HepG2 (cell line): ENCODE results near the gene TAF13. TPM values are rescaled to one million over a fixed set of nuclear protein-coding genes. Genes with fewer than 3 reads are reported as not detected.

ENCODE experiments used
- ARID2 ChIP-seq: sonication (generic); formaldehyde crosslinking; IDR thresholded peaks from 2 replicates; pipeline ENCODE4 v1.8.1; 2022; ENCODE audit warnings: mild to moderate bottlenecking, missing genetic modification reagents, borderline replicate concordance
- CCDC6 ChIP-seq: sonication (generic); formaldehyde crosslinking; IDR thresholded peaks from 2 replicates; pipeline ENCODE4 v1.8.1; 2022; ENCODE audit warnings: mild to moderate bottlenecking, missing genetic modification reagents, moderate library complexity
- CENPT ChIP-seq: sonication (generic); formaldehyde crosslinking; IDR thresholded peaks from 2 replicates; pipeline ENCODE4 v1.8.0; 2022; ENCODE audit warnings: low read depth, mild to moderate bottlenecking, moderate library complexity, missing genetic modification reagents
- GTF2F1 ChIP-seq: fragments of 150-350 bp; IDR thresholded peaks from 2 replicates; pipeline ENCODE4 v1.6.1; 2014; ENCODE audit warnings: low read length
- KLF11 ChIP-seq: IDR thresholded peaks from 2 replicates; pipeline ENCODE4 v1.6.1; 2016; ENCODE audit warnings: missing compliant biosample characterization
- KMT2A ChIP-seq: sonication (generic); formaldehyde crosslinking; IDR thresholded peaks from 2 replicates; pipeline ENCODE4 v1.4.0; 2020; ENCODE audit warnings: missing genetic modification reagents
- NFRKB ChIP-seq: fragments of 450-650 bp; IDR thresholded peaks from 2 replicates; pipeline ENCODE4 v1.6.1; 2017
- NFYB ChIP-seq: sonication (generic); formaldehyde crosslinking; IDR thresholded peaks from 2 replicates; pipeline ENCODE4 v1.4.0; 2020; ENCODE audit warnings: missing genetic modification reagents
- NONO ChIP-seq, 2 experiments: fragments of 450-650 bp in 1 of 2; sonication (generic) in 1 of 2; formaldehyde crosslinking in 1 of 2; IDR thresholded peaks in 1 of 2; conservative IDR thresholded peaks in 1 of 2; 2 replicates each; pipeline versions ENCODE4 v1.6.1 to v1.8.0; 2017 to 2022; ENCODE audit warnings: mild to moderate bottlenecking in 1 of 2, missing genetic modification reagents in 1 of 2, moderate library complexity in 1 of 2
- SATB2 ChIP-seq: sonication (generic); formaldehyde crosslinking; IDR thresholded peaks from 2 replicates; pipeline ENCODE4 v1.5.0; 2020; ENCODE audit warnings: missing genetic modification reagents
- ZC3H4 ChIP-seq: sonication (generic); formaldehyde crosslinking; IDR thresholded peaks from 2 replicates; pipeline ENCODE4 v1.4.0; 2020; ENCODE audit warnings: missing genetic modification reagents, borderline replicate concordance
- ZNF124 ChIP-seq: sonication (generic); formaldehyde crosslinking; IDR thresholded peaks from 2 replicates; pipeline ENCODE4 v1.4.0; 2020; ENCODE audit warnings: missing genetic modification reagents
- ZNF275 ChIP-seq: sonication (generic); formaldehyde crosslinking; IDR thresholded peaks from 2 replicates; pipeline ENCODE4 v1.8.0; 2022; ENCODE audit warnings: missing genetic modification reagents, mild to moderate bottlenecking, inconsistent platforms, borderline replicate concordance
- ZNF446 ChIP-seq: sonication (generic); formaldehyde crosslinking; IDR thresholded peaks from 2 replicates; pipeline ENCODE4 v1.5.0; 2020; ENCODE audit warnings: mild to moderate bottlenecking, missing genetic modification reagents
- ZNF713 ChIP-seq: sonication (generic); formaldehyde crosslinking; IDR thresholded peaks from 2 replicates; pipeline ENCODE4 v1.4.0; 2020; ENCODE audit warnings: mild to moderate bottlenecking, missing genetic modification reagents
- ZNF749 ChIP-seq: sonication (generic); formaldehyde crosslinking; IDR thresholded peaks from 2 replicates; pipeline ENCODE4 v1.8.0; 2022; ENCODE audit warnings: mild to moderate bottlenecking, missing genetic modification reagents, moderate library complexity, borderline replicate concordance
- ZNF790 ChIP-seq: sonication (generic); formaldehyde crosslinking; IDR thresholded peaks from 2 replicates; pipeline ENCODE4 v1.8.0; 2022; ENCODE audit warnings: missing genetic modification reagents, mild to moderate bottlenecking, borderline replicate concordance
- ZSCAN12 ChIP-seq: sonication (generic); formaldehyde crosslinking; IDR thresholded peaks from 2 replicates; pipeline ENCODE4 v1.9.0; 2021; ENCODE audit warnings: mild to moderate bottlenecking, missing genetic modification reagents
- polyA plus RNA-seq, 8 experiments: library from polyadenylated mRNA; depleted of rRNA in 3 of 8; stranded (reverse) in 7 of 8; unstranded in 1 of 8; fragments of >200 nt; fragmentation: Illumina TruSeq in 4 of 8; extraction: Trizol in 4 of 8; gene quantifications; 2 replicates each; pipeline versions ENCODE4 v1.2.1 to v1.2.3, GENCODE V29; 2011 to 2016; ENCODE audit warnings: low read depth in 4 of 8, missing spikeins in 1 of 8, mixed read lengths in 1 of 8; ENCODE audit not compliant: insufficient read depth in 1 of 8
- total RNA-seq, 5 experiments: library from RNA; depleted of rRNA; stranded (reverse); fragments of >200 nt; fragmentation: Illumina TruSeq; extraction: Trizol; gene quantifications; 2 replicates each; pipeline ENCODE4 v1.2.3, GENCODE V29; 2016; ENCODE audit warnings: low read depth in 1 of 5
- TF ChIP-seq, protein P1 (sequence below): sonication (generic); formaldehyde crosslinking; IDR thresholded peaks from 2 replicates; pipeline ENCODE4 v1.4.0; 2020; ENCODE audit warnings: missing genetic modification reagents
- TF ChIP-seq, protein P2 (sequence below): sonication (generic); formaldehyde crosslinking; IDR thresholded peaks from 2 replicates; pipeline ENCODE4 v1.5.0; 2020; ENCODE audit warnings: mild to moderate bottlenecking, missing genetic modification reagents

The TAF13 gene
- total and polyA plus RNA-seq, 2 of the 13 experiments (the other 11 are each of a cell fraction or from before 2014, with no cell fraction given) = 11.5 to 36.3 TPM

GRCh38 chr1:109099938-109100773 is 24.4 kb upstream of the TAF13 start (continued):
- TF ChIP-seq, protein P1, sequence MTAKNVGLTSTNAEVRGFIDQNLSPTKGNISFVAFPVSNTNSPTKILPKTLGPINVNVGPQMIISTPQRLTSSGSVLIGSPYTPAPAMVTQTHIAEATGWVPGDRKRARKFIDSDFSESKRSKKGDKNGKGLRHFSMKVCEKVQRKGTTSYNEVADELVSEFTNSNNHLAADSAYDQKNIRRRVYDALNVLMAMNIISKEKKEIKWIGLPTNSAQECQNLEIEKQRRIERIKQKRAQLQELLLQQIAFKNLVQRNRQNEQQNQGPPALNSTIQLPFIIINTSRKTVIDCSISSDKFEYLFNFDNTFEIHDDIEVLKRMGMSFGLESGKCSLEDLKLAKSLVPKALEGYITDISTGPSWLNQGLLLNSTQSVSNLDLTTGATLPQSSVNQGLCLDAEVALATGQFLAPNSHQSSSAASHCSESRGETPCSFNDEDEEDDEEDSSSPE (CRISPR knock-in tag) = peak; percentile 77
- TF ChIP-seq ZSCAN12 (CRISPR knock-in tag) = no peak
- peak; percentile 64; the same call in 1 of the 2 replicates for TF ChIP-seq SATB2 (CRISPR knock-in tag)
- TF ChIP-seq ZNF749 = peak; percentile 97
- peak; percentile 35 for TF ChIP-seq NFYB (CRISPR knock-in tag)
- peak; percentile 95 for TF ChIP-seq ZNF446 (CRISPR knock-in tag)
- no peak for TF ChIP-seq NONO (IDR thresholded peaks at IDR 0.05)
- TF ChIP-seq NONO (CRISPR knock-in tag; conservative IDR thresholded peaks at IDR 0.05) = peak; percentile 95
- peak; percentile 95 for TF ChIP-seq CCDC6 (CRISPR knock-in tag)
- TF ChIP-seq KMT2A (CRISPR knock-in tag) = peak; percentile 89
- peak; percentile 72 for TF ChIP-seq ARID2 (CRISPR knock-in tag)
- peak; percentile 39; the same call in 1 of the 2 replicates for TF ChIP-seq ZC3H4 (CRISPR knock-in tag)
- TF ChIP-seq ZNF124 = no peak; the same call in 1 of the 2 replicates
- TF ChIP-seq CENPT (CRISPR knock-in tag) = peak; percentile 96
- no peak; the same call in 1 of the 2 replicates for TF ChIP-seq KLF11 (CRISPR knock-in tag)
- no peak for TF ChIP-seq NFRKB
- 0 out of 2 replicates have a peak, but pooled peaks have one; percentile 50 for TF ChIP-seq GTF2F1
- no peak; the same call in 1 of the 2 replicates for TF ChIP-seq ZNF275 (CRISPR knock-in tag)
- TF ChIP-seq ZNF790 (CRISPR knock-in tag) = peak; percentile 91
- peak; percentile 92; the same call in 1 of the 2 replicates for TF ChIP-seq ZNF713
- TF ChIP-seq, protein P2, sequence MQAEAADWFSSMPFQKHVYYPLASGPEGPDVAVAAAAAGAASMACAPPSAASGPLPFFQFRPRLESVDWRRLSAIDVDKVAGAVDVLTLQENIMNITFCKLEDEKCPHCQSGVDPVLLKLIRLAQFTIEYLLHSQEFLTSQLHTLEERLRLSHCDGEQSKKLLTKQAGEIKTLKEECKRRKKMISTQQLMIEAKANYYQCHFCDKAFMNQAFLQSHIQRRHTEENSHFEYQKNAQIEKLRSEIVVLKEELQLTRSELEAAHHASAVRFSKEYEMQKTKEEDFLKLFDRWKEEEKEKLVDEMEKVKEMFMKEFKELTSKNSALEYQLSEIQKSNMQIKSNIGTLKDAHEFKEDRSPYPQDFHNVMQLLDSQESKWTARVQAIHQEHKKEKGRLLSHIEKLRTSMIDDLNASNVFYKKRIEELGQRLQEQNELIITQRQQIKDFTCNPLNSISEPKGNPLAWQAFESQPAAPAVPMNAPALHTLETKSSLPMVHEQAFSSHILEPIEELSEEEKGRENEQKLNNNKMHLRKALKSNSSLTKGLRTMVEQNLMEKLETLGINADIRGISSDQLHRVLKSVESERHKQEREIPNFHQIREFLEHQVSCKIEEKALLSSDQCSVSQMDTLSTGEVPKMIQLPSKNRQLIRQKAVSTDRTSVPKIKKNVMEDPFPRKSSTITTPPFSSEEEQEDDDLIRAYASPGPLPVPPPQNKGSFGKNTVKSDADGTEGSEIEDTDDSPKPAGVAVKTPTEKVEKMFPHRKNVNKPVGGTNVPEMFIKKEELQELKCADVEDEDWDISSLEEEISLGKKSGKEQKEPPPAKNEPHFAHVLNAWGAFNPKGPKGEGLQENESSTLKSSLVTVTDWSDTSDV (CRISPR knock-in tag) = peak; percentile 98
